HEK293 (cell line): ENCODE data around the gene VTN.

Experiments
- FEZF1 ChIP-seq: fragments of 450-650 bp; formaldehyde crosslinking; IDR thresholded peaks from 2 replicates; pipeline ENCODE4 v1.5.1; 2016; ENCODE audit warnings: missing biosample characterization, missing genetic modification characterization
- KLF1 ChIP-seq: fragments of 450-650 bp; formaldehyde crosslinking; IDR thresholded peaks from 2 replicates; pipeline ENCODE4 v1.5.1; 2016; ENCODE audit warnings: missing biosample characterization, missing genetic modification characterization
- KLF9 ChIP-seq: fragments of 450-650 bp; formaldehyde crosslinking; IDR thresholded peaks from 2 replicates; pipeline ENCODE4 v1.5.1; 2016; ENCODE audit warnings: missing biosample characterization, missing genetic modification characterization, low read depth
- PATZ1 ChIP-seq: fragments of 450-650 bp; formaldehyde crosslinking; IDR thresholded peaks from 2 replicates; pipeline ENCODE4 v1.5.1; 2016; ENCODE audit warnings: missing biosample characterization, missing genetic modification characterization
- PRDM4 ChIP-seq: fragments of 450-650 bp; formaldehyde crosslinking; IDR thresholded peaks from 2 replicates; pipeline ENCODE4 v1.5.1; 2017; ENCODE audit warnings: missing biosample characterization, missing genetic modification characterization
- SCRT1 ChIP-seq: fragments of 450-650 bp; formaldehyde crosslinking; IDR thresholded peaks from 2 replicates; pipeline ENCODE4 v1.5.1; 2016; ENCODE audit warnings: missing biosample characterization, missing genetic modification characterization, borderline replicate concordance
- SCRT2 ChIP-seq: fragments of 450-650 bp; formaldehyde crosslinking; IDR thresholded peaks from 2 replicates; pipeline ENCODE4 v1.5.1; 2016; ENCODE audit warnings: missing biosample characterization, missing genetic modification characterization
- SP3 ChIP-seq: fragments of 450-650 bp; formaldehyde crosslinking; IDR thresholded peaks from 2 replicates; pipeline ENCODE4 v1.5.1; 2016; ENCODE audit warnings: missing biosample characterization, missing genetic modification characterization
- TRIM28 ChIP-seq: IDR thresholded peaks from 2 replicates; pipeline ENCODE4 v1.6.1; 2011; ENCODE audit warnings: low read length, control low read depth, borderline replicate concordance
- ZBTB1 ChIP-seq: fragments of 450-650 bp; formaldehyde crosslinking; IDR thresholded peaks from 2 replicates; pipeline ENCODE4 v1.5.1; 2016; ENCODE audit warnings: missing biosample characterization, missing genetic modification characterization
- ZBTB17 ChIP-seq: fragments of 450-650 bp; formaldehyde crosslinking; IDR thresholded peaks from 2 replicates; pipeline ENCODE4 v1.5.1; 2016; ENCODE audit warnings: missing biosample characterization, missing genetic modification characterization
- ZBTB26 ChIP-seq: fragments of 450-650 bp; formaldehyde crosslinking; optimal IDR thresholded peaks from 2 replicates; pipeline ENCODE3; 2016; ENCODE audit warnings: missing biosample characterization, mild to moderate bottlenecking, missing genetic modification characterization
- ZFP41 ChIP-seq: fragments of 450-650 bp; formaldehyde crosslinking; IDR thresholded peaks from 2 replicates; pipeline ENCODE4 v1.5.1; 2016; ENCODE audit warnings: missing biosample characterization, missing genetic modification characterization, borderline replicate concordance
- ZNF138 ChIP-seq: fragments of 450-650 bp; formaldehyde crosslinking; IDR thresholded peaks from 2 replicates; pipeline ENCODE4 v1.5.1; 2016; ENCODE audit warnings: missing biosample characterization, missing genetic modification characterization, borderline replicate concordance
- ZNF157 ChIP-seq: fragments of 450-650 bp; formaldehyde crosslinking; IDR thresholded peaks from 2 replicates; pipeline ENCODE4 v1.5.1; 2016; ENCODE audit warnings: missing biosample characterization, missing genetic modification characterization
- ZNF16 ChIP-seq: fragments of 450-650 bp; formaldehyde crosslinking; IDR thresholded peaks from 2 replicates; pipeline ENCODE4 v1.5.1; 2016; ENCODE audit warnings: low read depth, missing biosample characterization, missing genetic modification characterization
- ZNF18 ChIP-seq: fragments of 450-650 bp; formaldehyde crosslinking; IDR thresholded peaks from 2 replicates; pipeline ENCODE4 v1.5.1; 2016; ENCODE audit warnings: missing biosample characterization, missing genetic modification characterization
- ZNF2 ChIP-seq: fragments of 450-650 bp; formaldehyde crosslinking; IDR thresholded peaks from 2 replicates; pipeline ENCODE4 v1.5.1; 2016; ENCODE audit warnings: missing biosample characterization, missing genetic modification characterization
- ZNF221 ChIP-seq: fragments of 450-650 bp; formaldehyde crosslinking; IDR thresholded peaks from 2 replicates; pipeline ENCODE4 v1.5.1; 2017; ENCODE audit warnings: missing biosample characterization, missing genetic modification characterization, borderline replicate concordance
- ZNF223 ChIP-seq: fragments of 450-650 bp; formaldehyde crosslinking; IDR thresholded peaks from 2 replicates; pipeline ENCODE4 v1.5.1; 2016; ENCODE audit warnings: missing biosample characterization, missing genetic modification characterization
- ZNF24 ChIP-seq: fragments of 450-650 bp; formaldehyde crosslinking; IDR thresholded peaks from 2 replicates; pipeline ENCODE4 v1.5.1; 2016; ENCODE audit warnings: missing biosample characterization, missing genetic modification characterization
- ZNF266 ChIP-seq: fragments of 450-650 bp; formaldehyde crosslinking; IDR thresholded peaks from 2 replicates; pipeline ENCODE4 v1.5.1; 2016; ENCODE audit warnings: missing biosample characterization, missing genetic modification characterization, low read depth
- ZNF274 ChIP-seq, 2 experiments: fragments of 200-500 bp in 1 of 2; fragments of 450-650 bp in 1 of 2; sonication (Bioruptor generic) in 1 of 2; formaldehyde crosslinking in 1 of 2; IDR thresholded peaks; 2 replicates each; pipeline versions ENCODE4 v1.5.1 to v1.6.1; 2014 to 2016; ENCODE audit warnings: borderline replicate concordance in 1 of 2, inconsistent platforms in 1 of 2, low read length in 1 of 2, missing biosample characterization in 1 of 2, missing genetic modification characterization in 1 of 2
- ZNF302 ChIP-seq: fragments of 450-650 bp; formaldehyde crosslinking; IDR thresholded peaks from 2 replicates; pipeline ENCODE4 v1.5.1; 2016; ENCODE audit warnings: missing biosample characterization, missing genetic modification characterization, low read depth
- ZNF324 ChIP-seq: fragments of 450-650 bp; formaldehyde crosslinking; IDR thresholded peaks from 2 replicates; pipeline ENCODE4 v1.5.1; 2016; ENCODE audit warnings: missing biosample characterization, missing genetic modification characterization
- ZNF335 ChIP-seq: fragments of 450-650 bp; formaldehyde crosslinking; conservative IDR thresholded peaks from 2 replicates; pipeline ENCODE4 v1.5.1; 2016; ENCODE audit warnings: missing biosample characterization, missing genetic modification characterization
- ZNF341 ChIP-seq: fragments of 450-650 bp; formaldehyde crosslinking; IDR thresholded peaks from 2 replicates; pipeline ENCODE4; 2016; ENCODE audit warnings: low read depth, missing biosample characterization, missing genetic modification characterization
- ZNF548 ChIP-seq: fragments of 450-650 bp; formaldehyde crosslinking; IDR thresholded peaks from 2 replicates; pipeline ENCODE4 v1.5.1; 2016; ENCODE audit warnings: missing biosample characterization, missing genetic modification characterization
- ZNF623 ChIP-seq: fragments of 450-650 bp; formaldehyde crosslinking; IDR thresholded peaks from 2 replicates; pipeline ENCODE4 v1.5.1; 2016; ENCODE audit warnings: missing biosample characterization, missing genetic modification characterization
- ZNF626 ChIP-seq: fragments of 450-650 bp; sonication (Bioruptor Pico); formaldehyde crosslinking; IDR thresholded peaks from 2 replicates; pipeline ENCODE4 v1.5.1; 2018; ENCODE audit warnings: missing biosample characterization, missing genetic modification characterization, inconsistent platforms
- ZNF660 ChIP-seq: fragments of 450-650 bp; IDR thresholded peaks from 2 replicates; pipeline ENCODE4 v1.5.1; 2018; ENCODE audit warnings: missing biosample characterization, mild to moderate bottlenecking, missing genetic modification characterization

The VTN gene

GRCh38 chr17:28407130-28407973 is 37.2 kb upstream of the VTN start (continued):
- TF ChIP-seq PRDM4 (tag by site-specific recombination) (0 out of 2 replicates have a peak, but pooled peaks have one; percentile 24), ZNF266 (tag by site-specific recombination) (no peak), ZNF626 (tag by site-specific recombination) (no peak), ZNF274 (IDR thresholded peaks at IDR 0.05; ENCODE audit: low read length) (no peak), ZNF274 (tag by site-specific recombination; IDR thresholded peaks at IDR 0.05; ENCODE audit: borderline replicate concordance) (no peak), ZNF157 (tag by site-specific recombination) (no peak), ZNF341 (tag by site-specific recombination) (peak; percentile 48), FEZF1 (tag by site-specific recombination) (no peak), ZNF623 (tag by site-specific recombination) (no peak), KLF9 (tag by site-specific recombination) (no peak), ZNF24 (no peak), ZNF324 (no peak), TRIM28 (peak; percentile 76; the same call in 1 of the 2 replicates), KLF1 (peak; percentile 70), ZBTB17 (tag by site-specific recombination) (peak; percentile 88), ZNF223 (no peak), ZBTB26 (tag by site-specific recombination) (no peak), ZNF660 (peak; percentile 60; the same call in 1 of the 2 replicates), ZNF302 (tag by site-specific recombination) (no peak), ZBTB1 (tag by site-specific recombination) (no peak), ZNF138 (no peak), SCRT2 (tag by site-specific recombination) (peak; percentile 99), SCRT1 (peak; percentile 96; the same call in 1 of the 2 replicates), ZFP41 (tag by site-specific recombination) (no peak), ZNF548 (tag by site-specific recombination) (no peak), ZNF335 (peak; percentile 92), SP3 (tag by site-specific recombination) (no peak), ZNF18 (tag by site-specific recombination) (peak; percentile 48; the same call in 1 of the 2 replicates), ZNF16 (tag by site-specific recombination) (no peak), ZNF221 (tag by site-specific recombination) (no peak), PATZ1 (peak; percentile 75), ZNF2 (tag by site-specific recombination) (no peak)
